ENCODE data around the gene MDFI.

- TF ChIP-seq, protein P1, sequence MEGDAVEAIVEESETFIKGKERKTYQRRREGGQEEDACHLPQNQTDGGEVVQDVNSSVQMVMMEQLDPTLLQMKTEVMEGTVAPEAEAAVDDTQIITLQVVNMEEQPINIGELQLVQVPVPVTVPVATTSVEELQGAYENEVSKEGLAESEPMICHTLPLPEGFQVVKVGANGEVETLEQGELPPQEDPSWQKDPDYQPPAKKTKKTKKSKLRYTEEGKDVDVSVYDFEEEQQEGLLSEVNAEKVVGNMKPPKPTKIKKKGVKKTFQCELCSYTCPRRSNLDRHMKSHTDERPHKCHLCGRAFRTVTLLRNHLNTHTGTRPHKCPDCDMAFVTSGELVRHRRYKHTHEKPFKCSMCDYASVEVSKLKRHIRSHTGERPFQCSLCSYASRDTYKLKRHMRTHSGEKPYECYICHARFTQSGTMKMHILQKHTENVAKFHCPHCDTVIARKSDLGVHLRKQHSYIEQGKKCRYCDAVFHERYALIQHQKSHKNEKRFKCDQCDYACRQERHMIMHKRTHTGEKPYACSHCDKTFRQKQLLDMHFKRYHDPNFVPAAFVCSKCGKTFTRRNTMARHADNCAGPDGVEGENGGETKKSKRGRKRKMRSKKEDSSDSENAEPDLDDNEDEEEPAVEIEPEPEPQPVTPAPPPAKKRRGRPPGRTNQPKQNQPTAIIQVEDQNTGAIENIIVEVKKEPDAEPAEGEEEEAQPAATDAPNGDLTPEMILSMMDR (conservative IDR thresholded peaks at IDR 0.05; ENCODE audit: low read depth, low read length): no peak
- TF ChIP-seq EZH2 (IDR thresholded peaks at IDR 0.05; ENCODE audit: low read length, unreplicated experiment): no peak
Observed at GRCh38 chr6:41699063-41699462, 60.8 kb downstream of the MDFI start.

Measured in PC-3 (cell line).